SK-N-SH (cell line): ENCODE results near the gene MICAL1. TPM values are rescaled to one million over a fixed set of nuclear protein-coding genes. Genes with fewer than 3 reads are reported as not detected.

Source experiments
- CHD2 ChIP-seq: fragments of 150-350 bp; IDR thresholded peaks from 2 replicates; pipeline ENCODE4 v1.6.1; 2018; ENCODE audit warnings: low read length; ENCODE audit not compliant: partially characterized antibody
- EP300 ChIP-seq, 2 experiments: IDR thresholded peaks; 2 replicates each; pipeline versions ENCODE4 v1.4.0 to v1.6.1; 2012; ENCODE audit warnings: borderline replicate concordance in 1 of 2, low read depth in 1 of 2, low read length in 1 of 2
- EZH2phosphoT487 ChIP-seq: fragments of 200-600 bp; sonication (generic); IDR thresholded peaks from 2 replicates; pipeline ENCODE4 v1.6.1; 2017; ENCODE audit warnings: low read depth, mixed run types, mild to moderate bottlenecking, antibody characterized with exemption, moderate library complexity, borderline replicate concordance
- FOXJ3 ChIP-seq: sonication (generic); formaldehyde crosslinking; IDR thresholded peaks from 2 replicates; pipeline ENCODE4 v1.5.1; 2020; ENCODE audit warnings: mild to moderate bottlenecking, missing genetic modification reagents
- FOXM1 ChIP-seq: IDR thresholded peaks from 2 replicates; pipeline ENCODE4 v1.4.0; 2012; ENCODE audit warnings: low read depth, mild to moderate bottlenecking
- IRF3 ChIP-seq: fragments of 150-350 bp; IDR thresholded peaks from 2 replicates; pipeline ENCODE4 v1.6.1; 2016; ENCODE audit warnings: mild to moderate bottlenecking, low read depth, low read length
- JUND ChIP-seq: IDR thresholded peaks from 2 replicates; pipeline ENCODE4 v1.4.0; 2012
- MEF2A ChIP-seq: IDR thresholded peaks from 2 replicates; pipeline ENCODE4 v1.4.0; 2012; ENCODE audit warnings: low read depth, borderline replicate concordance
- MXI1 ChIP-seq: IDR thresholded peaks from 2 replicates; pipeline ENCODE4 v1.6.1; 2012; ENCODE audit warnings: mild to moderate bottlenecking, low read depth, low read length, improper control_type of control experiment
- NFIC ChIP-seq: IDR thresholded peaks from 2 replicates; pipeline ENCODE4 v1.4.0; 2012; ENCODE audit warnings: borderline replicate concordance
- REST ChIP-seq: IDR thresholded peaks from 2 replicates; pipeline ENCODE4 v1.6.1; 2012; ENCODE audit warnings: mild to moderate bottlenecking, low read depth, low read length, moderate library complexity
- RFX5 ChIP-seq: IDR thresholded peaks from 2 replicates; pipeline ENCODE4 v1.6.1; 2012; ENCODE audit warnings: mild to moderate bottlenecking, improper control_type of control experiment, low read length
- RXRA ChIP-seq: IDR thresholded peaks from 2 replicates; pipeline ENCODE4 v1.4.0; 2012; ENCODE audit warnings: low read depth, mild to moderate bottlenecking, borderline replicate concordance
- SIN3A ChIP-seq: IDR thresholded peaks from 2 replicates; pipeline ENCODE4 v1.6.1; 2012; ENCODE audit warnings: low read depth, mild to moderate bottlenecking, low read length, moderate library complexity, borderline replicate concordance
- SMC3 ChIP-seq: IDR thresholded peaks from 2 replicates; pipeline ENCODE4 v1.6.1; 2012; ENCODE audit warnings: low read depth, low read length, improper control_type of control experiment
- TCF12 ChIP-seq: IDR thresholded peaks from 2 replicates; pipeline ENCODE4 v1.4.0; 2012
- YY1 ChIP-seq: IDR thresholded peaks from 2 replicates; pipeline ENCODE4 v1.4.0; 2012; ENCODE audit warnings: low read depth, mild to moderate bottlenecking
- polyA plus RNA-seq, 3 experiments: library from polyadenylated mRNA; depleted of rRNA; stranded (reverse); fragments of >200 nt; gene quantifications; 2 replicates each; pipeline ENCODE4 v1.2.3, GENCODE V29; 2012
- TF ChIP-seq, protein P1 (sequence below): fragments of 200-600 bp; sonication (generic); IDR thresholded peaks from 2 replicates; pipeline ENCODE4 v1.6.1; 2017; ENCODE audit warnings: antibody characterized with exemption, mild to moderate bottlenecking, moderate library complexity

Gene MICAL1
- polyA plus RNA-seq, 1 of the 3 experiments (the other 2 are of a cell fraction): 45.6 TPM

DNA sequence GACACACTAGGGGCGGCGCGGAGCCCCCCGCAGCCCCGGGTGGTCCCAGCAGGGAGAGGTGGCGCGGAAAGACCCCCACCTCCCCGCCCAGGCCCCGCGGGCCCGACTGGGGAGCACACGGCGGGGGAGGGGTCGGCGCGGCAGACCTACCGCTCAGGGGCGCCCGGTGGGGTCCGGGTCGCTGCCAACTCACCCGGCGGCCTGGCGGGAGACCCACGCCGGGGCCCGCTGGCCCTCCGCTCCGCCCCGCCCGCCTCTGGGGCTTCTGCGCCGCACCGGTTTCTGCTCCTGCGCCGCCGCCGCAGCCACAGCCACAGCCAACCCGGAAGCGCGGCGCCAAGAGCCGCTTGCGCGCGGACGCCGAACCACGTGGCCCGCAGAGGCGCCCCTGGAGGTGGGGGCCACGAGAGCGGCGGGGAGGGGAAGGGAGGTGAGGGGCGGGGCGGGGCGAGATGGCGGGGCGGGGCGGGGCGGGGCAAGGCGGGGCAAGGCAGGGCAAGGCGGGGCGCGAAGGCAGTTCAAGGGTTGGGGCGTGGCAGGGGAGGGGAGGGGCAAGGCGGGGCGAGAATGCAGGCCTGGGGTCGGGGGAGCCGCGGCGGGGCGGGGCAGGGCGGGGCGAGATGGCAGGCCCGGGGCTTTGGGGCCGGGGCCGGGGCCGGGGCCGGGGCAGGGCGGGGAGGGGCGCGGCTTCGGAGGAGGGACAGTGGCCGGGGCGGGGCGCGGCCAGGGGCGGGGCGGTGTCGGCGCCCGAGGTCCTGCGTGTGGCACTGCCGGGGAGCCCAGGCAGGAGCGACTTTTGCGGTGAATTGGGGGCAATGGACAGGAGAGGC, 27.5 kb upstream of the MICAL1 start, which contains the start of gene ZBTB24 (continued):
- TF ChIP-seq IRF3 (no peak), RFX5 (no peak), EP300 (IDR thresholded peaks at IDR 0.05; ENCODE audit: borderline replicate concordance in 1 of 2, low read depth in 1 of 2, low read length in 1 of 2) (no peak), TCF12 (no peak; the same call in 1 of the 2 replicates), SIN3A (peak; percentile 36; the same call in 1 of the 2 replicates), NFIC (no peak), FOXM1 (no peak), RXRA (no peak), MEF2A (no peak), REST (no peak), MXI1 (no peak; the same call in none of the 2 replicates), SMC3 (no peak), EZH2phosphoT487 (no peak), CHD2 (peak; percentile 26), JUND (no peak), FOXJ3 (no peak), YY1 (no peak)
- TF ChIP-seq, protein P1, sequence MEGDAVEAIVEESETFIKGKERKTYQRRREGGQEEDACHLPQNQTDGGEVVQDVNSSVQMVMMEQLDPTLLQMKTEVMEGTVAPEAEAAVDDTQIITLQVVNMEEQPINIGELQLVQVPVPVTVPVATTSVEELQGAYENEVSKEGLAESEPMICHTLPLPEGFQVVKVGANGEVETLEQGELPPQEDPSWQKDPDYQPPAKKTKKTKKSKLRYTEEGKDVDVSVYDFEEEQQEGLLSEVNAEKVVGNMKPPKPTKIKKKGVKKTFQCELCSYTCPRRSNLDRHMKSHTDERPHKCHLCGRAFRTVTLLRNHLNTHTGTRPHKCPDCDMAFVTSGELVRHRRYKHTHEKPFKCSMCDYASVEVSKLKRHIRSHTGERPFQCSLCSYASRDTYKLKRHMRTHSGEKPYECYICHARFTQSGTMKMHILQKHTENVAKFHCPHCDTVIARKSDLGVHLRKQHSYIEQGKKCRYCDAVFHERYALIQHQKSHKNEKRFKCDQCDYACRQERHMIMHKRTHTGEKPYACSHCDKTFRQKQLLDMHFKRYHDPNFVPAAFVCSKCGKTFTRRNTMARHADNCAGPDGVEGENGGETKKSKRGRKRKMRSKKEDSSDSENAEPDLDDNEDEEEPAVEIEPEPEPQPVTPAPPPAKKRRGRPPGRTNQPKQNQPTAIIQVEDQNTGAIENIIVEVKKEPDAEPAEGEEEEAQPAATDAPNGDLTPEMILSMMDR: no peak
